HG03354 (cell line): ENCODE measurements around the gene XDH.

Source experiments
- ATAC-seq: cut with Tn5 transposase; IDR thresholded peaks from one replicate; pipeline ENCODE4 v1.9.1; 2021; ENCODE audit warnings: mild to moderate bottlenecking; ENCODE audit not compliant: unreplicated experiment, poor library complexity, severe bottlenecking

The XDH gene

DNA sequence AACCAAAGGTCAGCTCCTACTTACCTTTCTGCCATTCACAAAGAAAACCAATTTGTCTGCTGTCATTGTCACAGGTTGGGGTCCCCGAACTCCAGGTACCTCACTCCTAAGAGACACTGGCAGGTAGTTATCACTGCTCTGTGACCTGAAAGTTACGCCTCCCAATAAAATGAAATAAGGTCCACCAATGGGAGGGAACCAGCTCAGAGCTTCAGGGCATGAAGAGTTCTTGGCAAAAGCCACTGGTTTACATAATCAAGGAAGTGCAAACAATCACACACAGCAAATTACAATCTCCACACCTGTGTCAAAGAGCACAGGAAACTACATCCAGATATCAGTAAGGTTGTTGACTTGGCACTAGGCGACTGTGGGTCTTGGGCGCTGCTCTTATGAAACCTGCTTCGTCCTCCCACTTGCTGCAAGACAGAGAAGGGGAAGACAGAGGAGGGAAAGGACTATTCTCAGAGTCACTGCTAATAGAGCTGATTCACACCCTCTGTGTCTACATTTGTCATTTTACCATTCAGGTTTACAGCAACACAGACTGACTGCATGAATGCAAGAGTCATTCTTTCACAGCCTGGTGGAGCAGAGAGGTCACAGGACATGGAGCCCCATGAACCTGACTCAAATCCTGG is at the start of gene XDH:
Gene XDH (minus strand): TSS at position 142 of the 641 bp plus-strand sequence. CDS start 76 bp downstream, at position 66.
- ATAC-seq: no peak

- ATAC-seq: no peak
These were observed 43.1 kb upstream of the XDH start for GRCh38 chr2:31457651-31458050.

DNA sequence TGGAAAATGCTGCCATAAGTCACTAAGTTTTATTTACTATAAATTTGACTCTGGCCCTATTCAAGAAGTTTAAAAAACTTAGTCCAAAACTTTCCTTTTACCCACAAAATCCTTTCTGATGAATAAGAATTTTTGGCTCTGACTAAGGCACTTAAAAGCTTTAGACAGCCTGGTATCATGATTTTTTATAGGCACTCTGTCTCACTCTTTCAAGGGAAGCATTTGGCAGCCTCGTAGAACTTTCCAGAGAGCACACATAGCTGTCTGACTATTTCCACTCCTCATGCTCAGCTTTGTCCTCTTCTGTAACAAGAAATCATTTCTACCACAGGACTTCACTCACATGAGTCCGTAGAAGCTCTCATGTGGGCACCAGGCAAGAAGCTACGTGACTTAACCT is 32.3 kb upstream of the XDH start:
- ATAC-seq: no peak

GRCh38 chr2:31442376-31442775 is 27.8 kb upstream of the XDH start:
- ATAC-seq: no peak

- no peak for ATAC-seq
These were observed 26.2 kb upstream of the XDH start for GRCh38 chr2:31440764-31441163.

DNA sequence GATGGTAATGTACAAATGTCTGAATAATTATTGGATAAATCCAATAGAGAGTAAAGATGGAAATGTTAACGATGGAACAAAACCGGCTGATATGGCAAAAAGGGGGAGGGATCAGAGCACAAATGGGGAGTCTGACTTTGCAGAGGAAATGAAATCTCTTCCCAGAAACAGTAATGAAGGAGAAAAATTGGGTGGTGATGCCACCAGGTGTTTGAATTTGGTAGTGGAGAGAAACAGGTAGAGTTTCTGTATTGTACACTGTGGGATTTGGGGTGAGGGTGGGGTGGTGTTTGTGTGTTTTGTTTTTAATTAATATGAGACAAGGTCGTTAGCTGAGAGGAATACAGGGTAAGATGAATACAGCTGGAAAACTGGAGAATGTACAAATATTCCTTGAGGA is 20.4 kb upstream of the XDH start:
- no peak for ATAC-seq

DNA sequence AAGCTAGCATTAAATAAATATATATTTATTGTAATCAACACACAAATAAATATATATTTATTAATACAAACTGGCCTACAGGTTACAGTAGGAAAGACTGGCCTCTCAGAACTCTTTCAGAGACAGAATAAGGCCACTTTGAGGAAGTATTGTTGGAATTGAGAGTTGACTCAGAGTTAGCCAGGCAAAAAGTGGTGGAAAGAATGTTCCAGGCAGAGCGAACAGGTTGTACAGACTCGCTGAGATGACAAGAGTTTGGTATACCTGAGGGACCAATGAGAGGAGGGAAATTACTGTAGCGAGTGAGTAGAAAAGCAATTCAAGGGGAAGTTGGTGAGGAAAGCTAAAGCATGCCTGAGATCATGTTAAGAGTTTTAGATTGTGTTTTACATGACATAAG is 19.0 kb upstream of the XDH start:
- no peak for ATAC-seq

DNA sequence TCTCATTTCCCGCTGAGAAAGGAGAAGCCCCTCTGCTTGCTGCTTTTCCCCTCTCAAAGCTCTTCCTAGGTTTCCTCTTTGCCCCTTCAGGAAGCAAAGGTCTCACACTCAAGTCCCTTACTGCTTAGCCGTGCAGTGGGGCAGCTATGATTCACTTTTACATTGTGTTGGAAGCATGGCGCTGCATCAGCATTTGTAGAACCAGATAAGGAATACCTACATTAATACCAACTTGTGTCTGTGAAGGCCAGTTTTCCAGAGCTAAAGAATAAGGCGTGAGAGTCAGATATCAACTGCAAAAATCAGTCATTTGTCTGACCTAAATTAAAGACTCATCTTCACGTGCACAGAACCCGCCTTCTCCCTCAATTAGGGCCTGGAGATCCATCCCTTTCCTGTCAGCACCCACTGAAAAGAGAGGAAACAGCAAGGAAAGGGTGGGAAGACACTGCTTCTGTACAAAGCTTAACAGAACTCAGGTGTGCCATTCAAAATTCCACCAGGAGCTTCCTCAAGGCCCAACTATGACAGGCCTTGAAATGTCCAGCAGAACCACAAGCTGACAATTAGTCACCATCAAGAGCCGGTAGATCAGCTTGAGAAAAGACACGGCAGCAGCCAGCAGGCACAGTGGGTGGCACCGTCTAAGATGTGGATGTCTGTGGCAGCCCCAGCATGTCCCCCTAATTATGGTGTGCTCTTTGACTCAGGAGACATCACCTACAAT is 16.1 kb upstream of the XDH start:
- ATAC-seq: no peak

GRCh38 chr2:31429759-31430438 is 15.4 kb upstream of the XDH start:
- no peak for ATAC-seq

DNA sequence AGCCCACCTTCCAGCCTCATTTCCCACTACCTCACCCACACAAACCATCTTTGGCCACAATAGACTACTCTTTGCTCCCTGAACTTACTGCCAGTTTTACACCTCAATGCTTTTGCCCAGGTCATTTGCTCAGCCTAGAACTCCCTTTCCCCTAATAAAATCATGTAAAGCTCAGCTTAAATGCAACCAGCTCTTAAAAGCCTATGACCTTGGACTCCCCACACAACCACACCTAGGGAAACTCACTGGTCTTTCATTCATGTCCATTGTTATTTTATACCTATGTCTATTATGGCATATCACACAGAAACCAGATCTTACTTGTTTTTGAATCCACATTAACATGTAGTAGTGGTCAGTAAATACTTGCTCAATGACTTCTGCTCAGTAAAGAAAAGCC is 14.5 kb upstream of the XDH start:
- ATAC-seq: no peak

GRCh38 chr2:31428001-31428418 is 13.5 kb upstream of the XDH start:
- ATAC-seq: no peak

GRCh38 chr2:31426096-31426495 is 11.6 kb upstream of the XDH start:
- no peak for ATAC-seq

DNA sequence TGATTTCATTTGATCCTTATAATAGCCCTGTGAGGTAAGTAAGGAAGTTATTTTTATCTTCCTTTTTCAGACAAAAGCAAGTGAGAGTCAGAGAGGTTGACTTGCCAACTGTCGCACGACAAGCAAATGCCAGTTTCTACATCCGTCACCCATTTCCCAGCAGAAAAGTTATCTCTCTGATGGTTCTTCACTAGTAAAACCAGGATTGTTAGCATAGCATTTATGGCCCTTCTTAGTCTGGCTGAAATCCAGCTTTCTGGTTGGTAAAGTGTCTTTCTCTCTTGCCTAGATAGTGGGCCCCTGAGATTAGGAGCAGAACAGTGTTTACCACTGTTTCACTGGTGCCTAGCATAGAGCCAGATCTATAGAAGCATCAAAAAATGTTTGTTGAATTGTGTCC is 7.1 kb upstream of the XDH start:
- ATAC-seq: no peak

- no peak for ATAC-seq
These were observed 6.4 kb upstream of the XDH start for GRCh38 chr2:31420936-31421335.

DNA sequence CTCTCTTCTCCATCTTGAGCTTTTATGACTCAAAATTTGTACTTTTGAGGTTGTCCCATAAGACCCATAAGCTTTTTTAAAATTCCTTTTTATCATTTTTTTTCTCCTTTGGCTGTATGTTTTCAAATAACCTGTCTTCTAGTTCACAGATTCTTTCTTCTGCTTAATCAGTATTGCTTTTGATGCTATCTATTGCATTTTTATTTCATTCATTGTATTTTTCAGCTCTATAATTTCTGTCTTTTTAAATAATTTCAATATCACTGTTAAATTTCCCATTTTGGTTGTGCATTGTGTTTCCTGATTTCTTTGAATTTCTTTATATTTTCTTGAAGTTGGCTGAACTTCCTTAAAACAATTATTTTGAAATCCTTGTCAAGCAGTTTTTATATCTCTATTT is 4.8 kb upstream of the XDH start:
- ATAC-seq: no peak

DNA sequence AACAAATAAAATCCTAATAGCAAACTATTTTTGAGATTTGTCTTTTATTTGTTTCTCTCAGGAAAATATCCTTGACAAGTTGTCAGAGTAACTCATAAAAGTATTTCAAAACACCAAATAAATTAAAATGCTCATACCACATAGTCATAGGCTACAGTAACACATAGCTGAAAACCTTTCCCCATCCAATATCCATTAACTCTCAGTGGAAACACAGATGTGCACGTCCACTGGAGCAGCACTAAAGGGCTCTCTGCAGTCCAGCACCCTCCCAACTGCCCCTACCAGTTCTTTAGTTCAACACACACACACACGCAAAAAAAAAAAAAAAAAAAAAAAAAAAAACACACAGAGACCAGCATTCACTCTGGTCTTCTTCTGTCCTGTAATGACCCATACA is 879 bp upstream of the XDH start:
- no peak for ATAC-seq

DNA sequence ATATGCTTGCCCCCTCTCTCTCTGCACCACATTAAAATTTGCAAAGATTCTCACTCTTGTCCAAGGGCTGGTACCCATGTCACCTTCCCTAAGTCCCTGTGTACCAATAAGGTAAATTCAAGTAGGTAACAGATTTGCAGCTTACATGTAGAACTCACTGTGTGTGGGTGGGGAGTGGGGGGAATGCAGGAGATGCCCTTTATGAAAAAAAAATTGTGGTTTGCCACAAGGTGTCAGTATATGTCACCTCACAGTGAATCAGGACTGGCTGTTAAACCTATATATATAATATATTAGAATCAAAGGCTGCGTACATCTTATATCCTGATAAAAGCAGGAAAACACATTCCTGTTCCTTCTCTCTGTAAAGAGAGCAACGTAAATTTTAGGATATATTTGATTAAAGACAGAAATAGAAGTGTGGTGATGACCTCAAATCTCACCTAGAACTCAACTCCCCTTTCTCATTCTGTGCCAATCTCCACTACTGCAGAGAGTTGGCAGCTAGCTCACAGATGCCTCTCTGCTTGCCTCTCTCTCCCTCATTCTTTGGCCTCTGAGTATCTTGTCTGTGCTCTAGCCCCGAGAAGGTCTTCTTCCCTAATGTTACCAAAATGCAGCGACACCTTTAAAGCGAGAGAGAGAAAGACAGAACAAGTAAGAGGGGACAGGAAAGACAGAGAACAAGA is 536 bp downstream of the XDH start:
- no peak for ATAC-seq

- ATAC-seq: no peak
These were observed 1.5 kb downstream of the XDH start for GRCh38 chr2:31413025-31413424.

DNA sequence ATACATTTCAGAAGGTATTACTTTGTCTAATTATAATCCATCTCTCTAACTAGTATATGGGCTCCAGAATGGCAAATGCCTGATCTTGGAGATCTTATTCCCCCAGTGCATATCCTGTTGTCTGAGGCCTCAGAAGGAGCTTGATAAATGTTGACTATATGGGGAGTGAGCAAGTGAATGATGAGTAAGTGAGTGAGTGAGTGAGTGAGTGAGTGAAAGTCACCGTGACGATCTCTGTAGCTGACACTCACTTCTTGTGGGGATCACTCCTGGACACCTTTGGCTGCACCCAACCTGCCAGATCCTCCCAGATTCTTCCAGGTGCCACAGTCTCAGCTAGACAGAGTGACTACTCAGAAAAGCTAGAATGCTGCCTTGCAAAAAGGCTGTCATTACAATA is 2.8 kb downstream of the XDH start:
- no peak for ATAC-seq

GRCh38 chr2:31406593-31407385 is 7.8 kb downstream of the XDH start:
- ATAC-seq: no peak
